ENCODE results near the gene CDCA5.
A peak's percentile ranks its signal among the peaks of the same experiment; 100 is the strongest.

The CDCA5 gene

DNA sequence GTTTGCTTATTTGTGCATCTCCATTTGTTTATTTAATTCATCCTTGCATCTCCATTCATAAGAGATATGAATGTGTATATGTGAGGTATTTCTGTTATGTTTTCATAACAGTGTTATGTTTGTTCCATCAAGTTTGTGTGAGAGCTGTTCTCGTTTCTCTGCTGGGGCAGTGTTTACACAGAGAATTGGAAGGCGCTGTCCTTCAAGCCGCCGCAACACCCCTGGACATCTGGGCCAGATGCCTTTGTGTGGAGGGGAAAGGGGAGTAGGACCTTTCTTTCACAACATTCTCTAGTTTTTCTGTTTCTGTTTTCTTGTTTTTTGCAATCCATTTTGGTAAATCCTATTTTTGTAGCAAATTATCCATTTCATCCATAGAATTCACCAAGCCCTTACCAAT, 20.8 kb upstream of the CDCA5 start:
- DNase-seq = no peak

DNA sequence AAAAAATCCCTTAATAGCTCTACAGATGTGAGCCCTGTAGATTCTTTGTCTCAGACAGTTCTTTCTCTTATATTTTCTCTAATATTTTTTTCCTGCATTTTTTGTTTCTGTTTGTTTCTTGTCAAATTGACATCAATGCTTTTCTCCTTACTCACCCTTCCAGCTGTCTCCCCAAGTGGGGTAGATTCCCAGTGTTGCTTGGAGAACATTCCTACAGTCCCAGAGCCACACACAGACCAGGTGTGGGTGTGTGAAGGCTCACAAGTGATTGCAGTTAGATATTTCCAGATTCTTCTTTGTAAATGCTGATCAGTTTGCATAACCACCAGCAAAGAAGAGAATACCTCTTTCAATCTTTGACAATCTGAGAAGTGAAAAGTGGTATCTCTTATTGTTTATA, 19.6 kb upstream of the CDCA5 start:
- DNase-seq = no peak

DNA sequence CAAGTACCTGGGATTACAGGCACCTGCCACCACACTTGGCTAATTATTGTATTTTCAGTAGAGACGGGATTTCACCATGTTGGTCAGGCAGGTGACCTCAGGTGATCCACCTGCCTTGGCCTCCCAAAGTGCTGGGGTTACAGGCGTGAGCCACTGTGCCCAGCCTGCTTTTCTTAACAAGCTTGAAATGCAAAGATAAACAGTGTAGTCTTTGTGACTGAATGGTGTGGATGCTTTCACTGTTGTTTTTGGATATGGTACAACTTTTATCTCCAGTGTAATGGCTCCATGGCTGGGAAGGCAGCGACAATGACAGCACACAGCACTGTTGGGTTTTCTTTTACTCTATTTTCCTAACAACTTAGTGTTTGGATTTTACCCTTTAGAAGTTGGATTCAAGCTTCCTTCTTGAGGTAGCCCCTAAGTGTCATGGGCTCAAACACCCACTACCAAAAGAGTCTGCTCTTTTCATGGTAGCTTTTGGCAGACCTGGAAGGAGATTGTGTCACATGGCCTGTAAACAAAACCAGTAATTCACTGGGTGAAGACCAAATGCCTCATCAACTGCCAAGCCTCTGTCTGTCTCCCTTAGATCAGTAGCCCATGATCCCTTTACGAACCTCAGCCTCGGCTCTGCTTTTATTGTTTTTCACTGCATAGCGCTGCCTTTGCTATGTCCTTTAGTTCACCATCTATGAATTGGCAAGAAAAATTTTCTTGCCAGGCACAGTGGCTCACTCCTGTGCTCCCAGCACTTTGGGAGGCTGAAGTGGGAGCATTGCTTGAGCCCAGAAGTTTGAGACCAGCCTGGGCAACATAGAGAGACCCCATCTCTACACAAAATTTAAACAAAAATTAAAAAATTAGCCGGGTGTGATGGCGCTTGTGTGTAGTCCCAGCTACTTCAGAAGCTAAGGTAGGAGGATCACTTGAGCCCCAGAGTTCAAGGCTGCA, 18.6 kb upstream of the CDCA5 start:
- DNase-seq = no peak

DNA sequence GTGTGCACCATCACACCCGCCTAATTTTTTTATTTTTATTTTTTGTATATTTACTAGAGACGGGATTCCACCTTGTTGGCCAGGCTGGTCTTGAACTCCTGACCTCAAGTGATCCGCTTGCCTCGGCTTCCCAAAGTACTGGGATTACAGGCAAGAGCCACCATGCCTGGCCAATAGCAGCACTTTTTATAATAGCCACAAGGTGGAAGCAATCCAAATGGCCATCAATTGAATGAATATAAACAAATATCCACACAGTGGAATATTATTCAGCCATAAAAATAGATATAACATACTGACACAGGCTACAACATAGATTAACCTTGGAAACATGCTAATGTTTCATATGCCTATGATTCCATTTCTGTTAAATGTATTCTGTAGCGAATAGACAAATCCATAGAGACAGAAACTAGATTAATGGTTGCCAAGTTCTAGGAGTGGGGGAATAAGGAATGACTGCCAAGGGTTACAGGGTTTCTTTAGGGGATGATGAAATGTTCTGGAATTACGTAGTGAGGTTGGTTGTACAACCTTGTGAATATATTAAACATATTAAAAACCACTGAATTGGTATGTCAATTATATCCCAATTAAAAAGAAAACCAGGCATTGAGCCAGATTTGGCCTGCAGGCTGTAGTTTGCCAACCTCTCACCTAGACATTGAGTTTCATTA, 17.0 kb upstream of the CDCA5 start:
- no peak for DNase-seq

DNA sequence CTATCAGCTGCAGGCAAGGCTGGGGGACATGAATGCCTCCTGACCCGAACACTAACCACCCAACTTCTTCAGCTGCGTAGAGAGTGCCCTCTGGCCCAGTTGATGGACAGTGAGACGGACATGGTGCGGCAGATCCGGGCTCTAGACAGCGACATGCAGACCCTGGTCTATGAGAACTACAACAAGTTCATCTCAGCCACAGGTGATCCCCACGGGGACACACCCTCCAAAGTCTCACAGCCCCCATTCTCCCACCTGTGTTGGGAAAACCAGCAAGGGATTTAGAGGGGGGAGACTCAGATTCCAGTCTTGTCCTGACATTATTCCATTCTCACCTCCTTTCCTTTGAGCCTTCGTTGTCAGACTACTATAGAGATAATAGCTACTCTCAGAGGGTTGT, 13.1 kb upstream of the CDCA5 start:
- no peak for DNase-seq

DNA sequence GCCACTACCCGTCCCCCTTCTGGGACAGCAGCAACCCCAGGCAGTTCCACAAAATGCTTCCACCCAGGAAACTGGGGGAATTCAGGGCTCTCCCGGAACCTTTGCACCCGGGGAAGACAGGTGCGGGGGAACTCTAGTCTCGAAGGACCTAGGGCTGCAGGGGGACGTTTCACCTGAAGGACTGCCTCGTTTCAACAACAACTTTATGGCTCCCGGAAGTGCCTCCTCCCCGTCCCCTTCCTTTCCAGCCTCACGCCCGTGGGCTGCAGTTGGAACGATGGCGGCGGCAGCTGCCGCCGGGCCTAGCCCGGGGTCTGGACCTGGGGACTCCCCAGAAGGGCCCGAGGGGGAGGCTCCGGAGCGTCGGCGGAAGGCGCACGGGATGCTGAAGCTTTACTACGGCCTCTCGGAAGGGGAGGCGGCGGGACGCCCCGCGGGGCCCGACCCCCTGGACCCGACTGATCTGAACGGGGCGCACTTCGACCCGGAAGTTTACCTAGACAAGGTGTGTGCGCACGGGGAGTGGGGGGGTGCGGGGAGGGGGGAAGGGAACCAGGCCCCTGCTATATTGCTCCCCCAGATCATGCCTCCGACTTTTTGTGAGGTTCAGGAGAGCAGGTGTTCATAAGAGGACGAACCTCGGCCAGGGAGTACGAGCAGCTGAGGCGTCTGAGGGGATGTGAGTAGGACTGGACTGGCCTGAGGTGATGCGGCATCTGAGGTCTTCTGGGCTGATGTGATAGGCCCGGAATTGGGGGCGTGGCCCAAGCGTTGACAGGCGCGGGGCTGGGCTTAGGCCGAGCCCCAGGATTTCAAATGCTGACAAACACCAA, 12.3 kb upstream of the CDCA5 start, which contains the start of gene VPS51:
Gene VPS51, plus strand, starts transcription at position 241 of the 833 bp plus-strand sequence. Its CDS starts 37 bp downstream, at position 278.
- DNase-seq = peak; percentile 65 to 79 (median 66)

DNA sequence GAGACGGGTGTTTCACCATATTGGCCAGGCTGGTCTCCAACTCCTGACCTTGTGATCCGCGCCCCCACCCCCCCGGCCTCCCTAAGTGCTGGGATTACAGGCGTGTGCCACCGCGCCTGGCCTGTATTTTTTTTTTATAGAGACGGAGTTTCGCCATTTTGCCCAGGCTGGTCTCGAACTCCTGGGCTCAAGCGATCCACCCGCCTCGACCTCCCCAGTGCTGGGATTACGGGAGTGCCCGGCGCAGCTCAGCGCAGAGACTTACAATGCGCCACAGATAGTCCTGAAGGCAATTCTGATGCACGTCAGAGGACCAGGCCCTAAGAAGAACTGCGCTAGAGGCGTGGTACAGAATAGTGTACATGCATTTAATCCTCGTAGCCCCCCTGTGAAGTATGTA, 11.6 kb upstream of the CDCA5 start:
- DNase-seq = no peak

DNA sequence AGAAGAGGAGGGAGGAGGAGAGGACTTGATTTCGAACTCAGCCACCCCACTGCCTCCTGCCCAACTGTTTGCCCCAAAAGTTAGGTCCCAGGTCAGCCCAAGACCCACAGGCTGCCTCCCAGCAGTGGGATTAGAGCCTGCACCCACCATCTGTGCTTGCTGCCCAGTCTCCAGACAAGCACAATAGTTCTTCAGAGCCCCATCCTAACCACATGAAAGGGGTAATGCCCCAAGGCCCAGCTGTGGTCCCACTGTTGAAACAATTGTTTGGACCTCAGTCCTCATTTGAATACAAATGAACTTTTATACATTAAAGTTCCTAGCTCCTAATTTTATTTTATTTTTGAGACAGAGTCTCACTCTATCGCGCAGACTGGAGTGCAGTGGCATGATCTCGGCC, 6.8 kb upstream of the CDCA5 start:
- no peak for DNase-seq

DNA sequence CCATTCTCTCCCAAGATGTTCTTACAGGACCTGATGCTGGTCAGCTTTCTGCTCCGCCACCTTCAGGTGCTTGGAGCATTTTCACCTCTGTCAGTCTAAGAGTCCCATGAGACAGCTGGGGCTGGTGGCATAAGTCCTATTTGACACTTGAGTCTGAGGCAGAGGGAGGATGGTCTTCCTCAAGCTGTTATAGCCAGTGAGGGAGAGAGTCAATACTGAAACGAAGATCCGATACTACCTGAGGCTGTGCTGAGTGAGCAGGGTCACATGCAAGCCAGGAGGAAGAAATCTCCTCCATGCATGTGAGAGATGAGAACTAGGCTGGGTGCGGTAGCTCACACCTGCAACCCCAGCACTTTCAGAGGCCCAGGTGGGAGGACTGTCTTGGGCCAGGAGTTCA, 5.8 kb upstream of the CDCA5 start:
- DNase-seq = no peak

DNA sequence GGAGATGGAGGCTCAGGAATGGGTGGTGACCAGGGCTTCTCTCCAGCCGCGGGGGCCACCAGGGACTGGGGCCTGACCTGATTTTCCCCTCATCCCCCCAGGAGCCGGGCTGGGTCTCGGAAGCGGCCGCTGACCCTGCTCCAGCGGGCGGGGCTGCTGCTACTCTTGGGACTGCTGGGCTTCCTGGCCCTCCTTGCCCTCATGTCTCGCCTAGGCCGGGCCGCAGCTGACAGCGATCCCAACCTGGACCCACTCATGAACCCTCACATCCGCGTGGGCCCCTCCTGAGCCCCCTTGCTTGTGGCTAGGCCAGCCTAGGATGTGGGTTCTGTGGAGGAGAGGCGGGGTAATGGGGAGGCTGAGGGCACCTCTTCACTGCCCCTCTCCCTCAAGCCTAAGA, 4.0 kb upstream of the CDCA5 start:
- no peak for DNase-seq

DNA sequence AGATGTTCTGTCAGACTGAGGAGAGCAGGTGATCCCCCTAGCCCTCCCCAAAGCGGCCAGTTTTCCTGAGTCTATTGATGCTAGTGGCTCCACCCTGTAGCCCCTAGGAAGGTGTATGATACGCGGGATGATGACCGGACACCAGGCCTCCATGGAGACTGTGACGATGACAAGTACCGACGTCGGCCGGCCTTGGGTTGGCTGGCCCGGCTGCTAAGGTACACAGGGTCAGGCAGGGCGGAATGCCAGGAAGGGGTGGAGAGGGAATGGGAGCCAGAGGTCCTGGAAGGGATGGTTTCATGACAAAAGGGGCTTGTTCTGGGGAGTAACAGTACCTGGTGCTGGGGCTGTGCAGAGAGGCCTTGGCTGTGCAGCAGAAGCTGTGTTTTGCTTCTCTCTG, 3.4 kb upstream of the CDCA5 start:
- no peak for DNase-seq

DNA sequence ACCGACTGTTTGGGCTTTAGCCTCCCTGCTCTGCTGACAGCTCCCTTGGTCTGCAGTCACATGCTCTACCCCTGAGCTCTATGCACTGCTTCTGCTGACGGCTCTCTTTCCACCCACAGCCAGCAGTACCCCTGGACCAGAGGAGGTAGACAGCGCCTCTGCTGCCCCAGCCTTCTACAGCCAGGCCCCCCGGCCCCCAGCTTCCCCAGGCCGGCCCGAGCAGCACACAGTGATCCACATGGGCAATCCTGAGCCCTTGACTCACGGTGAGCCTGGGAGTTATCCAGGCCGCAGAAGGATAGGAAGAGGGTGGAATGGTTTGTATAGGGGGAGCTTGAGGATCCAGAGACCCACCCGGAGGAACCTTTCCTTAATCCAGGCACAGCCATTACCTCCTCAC, 3.0 kb upstream of the CDCA5 start:
- no peak for DNase-seq

DNA sequence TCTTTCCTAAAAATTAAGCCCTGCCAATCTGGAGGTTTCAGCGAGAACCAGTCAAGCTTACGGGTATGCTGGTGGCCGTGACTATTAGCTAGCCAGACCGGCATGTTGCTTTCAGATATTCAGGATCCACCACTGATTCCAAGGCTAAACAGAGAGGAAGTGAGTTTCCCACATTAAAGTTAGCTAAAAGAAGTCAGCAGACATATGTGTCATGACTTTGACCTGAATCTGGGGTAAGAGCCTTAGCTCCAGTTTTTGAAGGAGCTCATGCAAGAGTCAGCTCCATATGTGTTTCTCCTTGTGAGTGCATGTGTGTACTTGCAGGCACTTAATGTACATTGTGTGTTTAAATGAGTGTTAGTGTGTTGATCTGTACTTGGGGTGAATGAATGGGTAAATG, 1.6 kb upstream of the CDCA5 start:
- no peak for DNase-seq

DNA sequence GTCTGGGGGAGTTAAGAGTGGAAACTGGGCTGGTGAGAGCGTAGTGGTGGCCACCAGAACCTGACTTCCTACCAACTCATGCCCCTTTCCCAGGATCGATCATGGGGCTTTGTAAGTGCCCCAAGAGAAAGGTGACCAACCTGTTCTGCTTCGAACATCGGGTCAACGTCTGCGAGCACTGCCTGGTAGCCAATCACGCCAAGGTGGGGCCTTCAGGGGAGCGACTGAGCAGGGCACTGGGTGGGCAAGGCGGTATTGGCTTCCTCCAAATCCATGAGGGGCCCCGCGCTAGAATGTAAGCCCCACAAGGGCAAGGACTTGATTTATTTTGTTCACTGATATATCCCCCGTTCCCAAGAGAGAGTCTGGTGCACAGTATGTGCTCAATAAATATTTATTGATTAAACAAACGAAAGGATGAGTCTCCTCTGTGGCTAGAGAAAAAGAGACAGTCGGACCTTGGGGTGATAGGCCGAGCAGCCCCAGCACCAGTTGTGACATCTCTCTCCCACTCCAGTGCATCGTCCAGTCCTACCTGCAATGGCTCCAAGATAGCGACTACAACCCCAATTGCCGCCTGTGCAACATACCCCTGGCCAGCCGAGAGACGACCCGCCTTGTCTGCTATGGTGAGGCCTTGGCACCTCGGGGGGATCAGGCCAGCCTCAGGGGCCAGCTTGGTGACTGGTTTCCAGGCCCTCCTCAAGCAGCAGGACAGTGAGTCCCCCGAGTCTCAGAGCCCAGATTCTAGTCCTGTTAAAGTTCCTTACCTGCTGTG, 947 bp upstream of the CDCA5 start:
- DNase-seq = no peak

DNA sequence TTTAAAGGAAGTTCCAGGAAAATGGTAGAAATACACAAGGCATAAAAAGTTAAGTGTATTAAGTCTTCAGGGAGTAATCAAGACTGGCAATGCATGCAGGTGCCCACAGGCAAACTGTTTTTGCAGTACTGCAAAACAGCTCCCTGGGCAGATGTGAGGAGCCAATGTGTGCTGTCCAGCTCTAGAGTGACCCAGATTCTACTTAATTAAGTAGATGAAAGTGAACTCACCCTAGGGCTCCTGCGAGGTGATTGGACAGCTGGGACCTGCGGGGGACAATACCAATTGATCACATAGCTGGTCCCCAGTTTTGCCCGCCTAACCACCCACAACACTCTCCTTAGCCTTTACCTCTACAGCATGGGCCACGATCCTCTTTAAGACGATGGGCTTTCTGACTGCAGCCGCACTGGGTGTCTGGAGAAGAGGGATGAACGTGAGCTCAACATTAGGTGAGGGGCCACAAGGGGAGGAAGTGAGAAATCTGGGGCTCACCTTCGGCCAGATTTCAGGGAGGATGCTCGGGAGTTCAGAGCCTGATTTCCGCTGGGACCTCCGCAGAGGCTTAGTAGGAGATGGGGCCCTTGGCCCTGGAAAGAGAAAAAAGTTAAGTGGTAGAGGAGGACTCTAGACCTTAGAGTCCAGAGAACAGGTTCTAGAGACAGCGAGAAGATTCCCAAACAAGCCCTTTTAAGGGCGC, 556 bp downstream of the CDCA5 start:
- DNase-seq = no peak

DNA sequence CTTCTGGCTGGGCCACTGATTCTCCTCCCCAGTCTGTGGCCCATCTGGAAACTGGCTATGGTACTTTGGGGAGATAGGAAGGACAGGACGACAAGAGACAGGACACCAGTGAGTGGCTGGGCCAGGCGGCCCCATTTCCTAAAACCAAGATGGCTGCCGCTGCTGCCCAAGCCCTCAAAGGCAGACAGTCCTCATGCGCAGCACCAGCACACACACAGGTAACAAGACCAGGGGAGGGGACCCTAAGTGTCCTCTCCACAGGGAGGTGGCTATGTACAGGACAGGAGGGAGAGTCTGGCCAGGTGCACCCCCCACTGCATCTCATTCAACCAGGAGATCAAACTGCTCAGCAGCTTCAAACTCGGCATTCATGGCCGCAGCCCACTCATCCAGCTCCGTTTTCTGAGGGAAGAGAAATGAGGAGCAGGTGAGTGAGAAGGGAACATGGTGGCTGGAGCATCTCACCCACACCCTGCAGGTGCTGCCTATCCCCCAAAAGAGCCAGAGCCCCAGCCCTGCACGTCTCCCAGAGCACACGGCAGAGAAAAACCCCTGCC, 5.0 kb downstream of the CDCA5 start:
- DNase-seq = no peak

DNA sequence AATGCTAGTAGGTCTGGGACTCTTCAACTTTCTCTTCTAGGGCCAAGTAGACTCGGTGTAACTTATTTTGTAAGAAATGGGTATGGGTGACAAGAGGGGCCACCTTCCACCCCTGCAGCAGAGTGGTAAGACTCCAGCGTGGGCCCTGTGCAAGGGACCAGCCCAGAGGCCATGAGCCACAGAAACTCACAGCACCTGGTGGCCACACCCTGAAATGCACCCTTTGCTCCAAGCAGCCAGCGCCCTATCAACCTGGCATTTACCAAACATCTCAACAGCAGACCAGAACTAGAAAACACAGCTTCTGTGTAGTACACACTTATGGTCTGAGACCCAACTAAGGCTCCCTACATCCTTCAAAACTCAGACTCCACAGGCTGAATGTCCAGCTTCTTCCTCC, 5.7 kb downstream of the CDCA5 start:
- peak in 3 of 4 experiments; percentile 48 to 72 (median 57) for DNase-seq

DNA sequence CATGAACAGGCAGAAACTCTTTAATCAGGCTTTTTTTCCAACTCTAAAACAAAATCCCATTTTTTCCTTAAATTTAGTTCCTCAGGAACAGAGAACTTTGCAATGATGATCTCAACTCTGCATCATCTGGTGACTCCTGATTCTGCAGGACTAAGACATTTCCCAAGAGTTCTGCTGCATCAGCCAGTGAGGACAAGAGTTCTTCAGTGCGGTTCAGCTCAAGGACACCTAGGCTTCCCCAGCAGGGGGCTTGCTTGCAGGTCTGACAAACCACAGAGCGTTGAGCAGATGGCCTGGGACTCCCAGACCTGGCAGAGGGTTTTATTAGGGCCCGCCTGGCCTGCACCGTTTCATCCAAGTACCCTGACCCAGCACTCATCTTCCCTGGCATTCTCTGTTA, 6.4 kb downstream of the CDCA5 start:
- DNase-seq = no peak

DNA sequence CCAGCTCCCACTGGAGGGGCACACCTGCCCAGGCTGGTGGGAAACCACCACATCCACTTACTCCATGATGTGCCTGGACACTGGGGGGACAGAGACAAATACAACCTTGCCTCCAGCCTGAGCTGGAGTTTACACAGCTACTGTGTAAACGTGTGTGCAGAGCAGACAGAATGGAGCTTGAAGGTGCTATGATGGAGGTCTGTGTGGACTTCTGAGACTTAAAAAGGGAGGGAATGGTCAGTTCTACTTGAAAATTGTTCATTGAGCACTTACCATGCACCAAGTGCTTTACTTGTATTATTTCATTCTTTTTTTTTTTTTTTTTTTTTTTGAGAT, 11.2 kb downstream of the CDCA5 start:
- no peak for DNase-seq

DNA sequence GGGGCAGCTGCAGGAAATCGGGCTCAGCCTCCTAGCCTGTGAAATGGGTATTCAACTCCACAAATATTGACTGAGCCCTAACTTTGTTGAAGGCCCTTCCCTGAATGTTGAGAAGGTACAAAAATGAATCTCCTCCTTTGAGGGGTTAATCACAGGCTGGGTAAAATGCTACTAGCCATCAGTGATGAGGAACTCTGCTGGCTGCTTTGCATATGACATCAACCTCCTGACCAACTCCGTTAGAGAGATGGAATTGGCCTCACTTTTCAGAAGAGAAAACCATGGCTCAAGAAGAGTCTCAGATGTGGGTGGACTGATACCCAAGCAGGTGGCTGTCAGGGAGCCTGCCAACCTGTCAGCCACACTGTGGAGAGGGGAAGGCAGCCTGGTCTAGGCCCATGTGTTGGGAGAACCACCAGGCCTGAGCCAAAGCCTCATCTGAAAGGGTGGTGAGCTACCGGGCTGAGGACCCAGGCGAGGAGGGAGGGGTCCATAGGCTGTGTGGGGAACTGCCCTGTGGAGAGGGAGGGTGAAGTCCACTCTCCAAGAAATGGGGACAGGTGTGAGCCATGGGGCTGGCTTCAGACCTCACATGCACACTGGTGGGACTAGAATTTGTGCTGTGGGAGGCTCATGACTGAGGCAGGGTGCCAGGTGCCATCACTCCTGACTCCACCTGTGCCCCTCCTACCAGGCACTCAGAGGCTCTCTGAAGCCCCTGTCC, 11.8 kb downstream of the CDCA5 start:
- DNase-seq = no peak

DNA sequence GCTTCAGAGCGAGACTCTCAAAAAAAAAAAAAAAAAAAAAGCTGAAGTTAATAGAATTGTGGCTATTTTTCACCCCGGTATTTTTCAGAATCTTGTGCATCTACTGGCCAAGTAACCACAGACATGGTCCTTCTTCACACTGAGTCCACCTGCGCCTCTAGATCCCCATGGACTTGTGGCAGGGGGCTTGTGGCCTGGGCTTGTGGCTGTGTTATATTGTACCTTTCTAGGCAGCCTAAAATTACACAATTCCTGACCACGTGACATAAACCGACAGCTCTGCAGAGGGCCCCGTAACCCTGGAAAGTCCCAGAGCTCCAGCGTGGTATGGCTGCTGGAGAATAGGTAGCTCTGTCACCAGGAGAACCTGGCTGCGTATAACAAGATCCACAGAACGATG, 14.6 kb downstream of the CDCA5 start:
- no peak for DNase-seq
